K562 (cell line): Measurements from ENCODE around the gene AIDA. TPM values are rescaled to one million over a fixed set of nuclear protein-coding genes. Genes with fewer than 3 reads are reported as not detected.

Experiments
- CBFA2T2 ChIP-seq: fragments of 450-650 bp; conservative IDR thresholded peaks from 2 replicates; pipeline ENCODE4 v1.6.1; 2017; ENCODE audit warnings: mild to moderate bottlenecking
- KAT2B ChIP-seq: IDR thresholded peaks from one replicate; pipeline ENCODE4 v1.6.1; 2012; ENCODE audit warnings: low read depth, mild to moderate bottlenecking, control low read depth, inconsistent platforms, low read length, moderate library complexity
- KDM4B ChIP-seq, 2 experiments: fragments of 450-650 bp in 1 of 2; sonication (generic) in 1 of 2; IDR thresholded peaks; 2 replicates each; pipeline ENCODE4 v1.6.1; 2016 to 2017; ENCODE audit warnings: borderline replicate concordance in 2 of 2, antibody characterized with exemption in 1 of 2, low read depth in 1 of 2, mild to moderate bottlenecking in 1 of 2
- MTA3 ChIP-seq: fragments of 450-650 bp; formaldehyde crosslinking; IDR thresholded peaks from 2 replicates; pipeline ENCODE4 v1.6.1; 2017; ENCODE audit warnings: mild to moderate bottlenecking, borderline replicate concordance
- NEUROD1 ChIP-seq: fragments of 150-350 bp; IDR thresholded peaks from 2 replicates; pipeline ENCODE4 v1.6.1; 2014; ENCODE audit warnings: borderline replicate concordance, low read length, low read depth; ENCODE audit not compliant: partially characterized antibody
- NR3C1 ChIP-seq: sonication (generic); formaldehyde crosslinking; IDR thresholded peaks from 2 replicates; pipeline ENCODE4 v1.8.1; 2022; ENCODE audit warnings: missing genetic modification reagents
- PPARD ChIP-seq: fragments of 250-450 bp; sonication (Bioruptor Pico); IDR thresholded peaks from 2 replicates; pipeline ENCODE4 v1.8.0; 2022; ENCODE audit warnings: inconsistent platforms, mild to moderate bottlenecking, moderate library complexity
- PRMT5 ChIP-seq: sonication (generic); formaldehyde crosslinking; IDR thresholded peaks from 2 replicates; pipeline ENCODE4 v1.5.0; 2020; ENCODE audit warnings: missing genetic modification reagents
- TAF9B ChIP-seq: fragments of 450-650 bp; IDR thresholded peaks from 2 replicates; pipeline ENCODE4 v1.6.1; 2018; ENCODE audit warnings: mild to moderate bottlenecking; ENCODE audit not compliant: partially characterized antibody
- TARDBP ChIP-seq: fragments of 450-650 bp; IDR thresholded peaks from 2 replicates; pipeline ENCODE4 v1.6.1; 2016
- TSC22D4 ChIP-seq: fragments of 450-650 bp; IDR thresholded peaks from 2 replicates; pipeline ENCODE4 v1.6.1; 2016; ENCODE audit warnings: missing genetic modification characterization, missing biosample characterization, control low read depth
- ZNF197 ChIP-seq: fragments of 200-800 bp; sonication (Bioruptor generic); IDR thresholded peaks from 2 replicates; pipeline ENCODE4 v1.6.1; 2016; ENCODE audit warnings: low read depth, missing genetic modification characterization, missing compliant biosample characterization
- ZNF274 ChIP-seq: IDR thresholded peaks from 2 replicates; pipeline ENCODE4 v1.6.1; 2011; ENCODE audit warnings: low read depth, mild to moderate bottlenecking, low read length, moderate library complexity, borderline replicate concordance
- ZNF583 ChIP-seq: fragments of 250-450 bp; sonication (Bioruptor Pico); IDR thresholded peaks from 2 replicates; pipeline ENCODE4 v1.4.0; 2020
- polyA plus RNA-seq, 8 experiments: library from polyadenylated mRNA; depleted of rRNA in 4 of 8; stranded (reverse) in 5 of 8; unstranded in 3 of 8; fragments of >200 nt; fragmentation: Nextera tagmentation in 2 of 8; fragmentation: Illumina TruSeq in 1 of 8; extraction: Ambion mirVana in 2 of 8; extraction: Trizol in 1 of 8; gene quantifications; 2 replicates each; pipeline versions ENCODE4 v1.2.1 to v1.2.3, GENCODE V29; 2011 to 2014; ENCODE audit warnings: inconsistent platforms in 1 of 8, missing spikeins in 1 of 8
- total RNA-seq, 7 experiments: library from RNA; depleted of rRNA in 6 of 7; stranded (reverse); fragments of >200 nt in 6 of 7; fragmentation: Illumina TruSeq in 2 of 7; extraction: Trizol in 2 of 7; gene quantifications; 2 replicates each; pipeline versions ENCODE4 v1.2.1 to v1.2.3, GENCODE V29; 2011 to 2021; ENCODE audit warnings: low replicate concordance in 1 of 7
- TF ChIP-seq, protein P1 (sequence below): fragments of 450-650 bp; IDR thresholded peaks from 2 replicates; pipeline ENCODE4 v1.6.1; 2016; ENCODE audit warnings: low read depth, mild to moderate bottlenecking, moderate library complexity
- TF ChIP-seq, protein P2 (sequence below): fragments of 450-650 bp; formaldehyde crosslinking; IDR thresholded peaks from 2 replicates; pipeline ENCODE4 v1.4.0; 2020; ENCODE audit warnings: mild to moderate bottlenecking
- TF ChIP-seq, protein P3 (sequence below): fragments of 450-650 bp; IDR thresholded peaks from 2 replicates; pipeline ENCODE4 v1.6.1; 2018; ENCODE audit warnings: mild to moderate bottlenecking, low read depth; ENCODE audit not compliant: partially characterized antibody
- TF ChIP-seq, protein P4 (sequence below): fragments of 250-450 bp; sonication (Bioruptor Pico); IDR thresholded peaks from 2 replicates; pipeline ENCODE4 v1.4.0; 2020; ENCODE audit warnings: mild to moderate bottlenecking, moderate library complexity

Gene AIDA
- total and polyA plus RNA-seq, 9 of the 15 experiments (the other 6 are each of a cell fraction or from before 2014, with no cell fraction given): 18.2 to 77.9 (median 24.9) TPM

DNA sequence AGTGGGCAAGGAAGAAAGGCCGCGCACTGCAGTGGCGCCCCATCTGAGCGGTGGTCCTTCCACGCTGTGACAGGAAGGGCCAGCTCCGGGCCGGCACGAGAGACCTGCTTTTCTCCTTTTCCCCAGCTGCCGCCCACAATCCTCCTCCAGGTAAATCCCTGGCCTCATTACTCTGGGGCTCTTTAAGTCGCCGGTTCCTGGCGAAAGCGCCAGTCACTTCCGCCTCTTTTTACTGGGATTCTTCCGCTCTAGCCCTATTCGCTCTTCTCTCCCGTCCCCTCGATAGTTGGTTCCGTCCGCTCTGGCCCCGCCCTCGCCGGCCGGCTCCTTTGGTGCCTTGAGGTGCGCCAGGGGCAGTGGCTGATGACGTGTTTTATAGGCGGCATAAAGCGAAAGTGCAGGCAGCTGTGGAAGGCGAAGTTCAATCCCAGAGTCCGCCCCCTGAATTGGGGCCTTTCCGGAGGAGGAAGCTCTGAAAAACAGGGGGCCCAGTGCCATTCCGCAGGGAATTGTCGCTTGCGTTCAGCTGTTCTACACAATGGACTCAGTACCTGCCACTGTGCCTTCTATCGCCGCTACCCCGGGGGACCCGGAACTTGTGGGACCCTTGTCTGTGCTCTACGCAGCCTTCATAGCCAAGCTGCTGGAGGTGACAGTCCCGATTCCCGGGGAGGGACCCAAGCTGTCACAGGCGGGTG lies 68.2 kb downstream of the AIDA start (continued):
- TF ChIP-seq, protein P1, sequence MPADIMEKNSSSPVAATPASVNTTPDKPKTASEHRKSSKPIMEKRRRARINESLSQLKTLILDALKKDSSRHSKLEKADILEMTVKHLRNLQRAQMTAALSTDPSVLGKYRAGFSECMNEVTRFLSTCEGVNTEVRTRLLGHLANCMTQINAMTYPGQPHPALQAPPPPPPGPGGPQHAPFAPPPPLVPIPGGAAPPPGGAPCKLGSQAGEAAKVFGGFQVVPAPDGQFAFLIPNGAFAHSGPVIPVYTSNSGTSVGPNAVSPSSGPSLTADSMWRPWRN: no peak
- TF ChIP-seq PRMT5 (no peak), TAF9B (peak; percentile 86), TARDBP (no peak), NR3C1 (CRISPR knock-in tag) (no peak), NEUROD1 (peak; percentile 58), CBFA2T2 (no peak), KDM4B (IDR thresholded peaks at IDR 0.05; ENCODE audit: borderline replicate concordance in 2 of 2, low read depth in 1 of 2) (0 out of 4 replicates have a peak, but pooled peaks of 1 of the 2 experiments have one; percentile 74), ZNF583 (no peak), MTA3 (peak; percentile 81; the same call in 1 of the 2 replicates), PPARD (CRISPR knock-in tag) (no peak), ZNF197 (CRISPR knock-in tag) (no peak), TSC22D4 (tag) (no peak), KAT2B (no peak), ZNF274 (no peak)
- TF ChIP-seq, protein P2, sequence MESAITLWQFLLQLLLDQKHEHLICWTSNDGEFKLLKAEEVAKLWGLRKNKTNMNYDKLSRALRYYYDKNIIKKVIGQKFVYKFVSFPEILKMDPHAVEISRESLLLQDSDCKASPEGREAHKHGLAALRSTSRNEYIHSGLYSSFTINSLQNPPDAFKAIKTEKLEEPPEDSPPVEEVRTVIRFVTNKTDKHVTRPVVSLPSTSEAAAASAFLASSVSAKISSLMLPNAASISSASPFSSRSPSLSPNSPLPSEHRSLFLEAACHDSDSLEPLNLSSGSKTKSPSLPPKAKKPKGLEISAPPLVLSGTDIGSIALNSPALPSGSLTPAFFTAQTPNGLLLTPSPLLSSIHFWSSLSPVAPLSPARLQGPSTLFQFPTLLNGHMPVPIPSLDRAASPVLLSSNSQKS (CRISPR knock-in tag): no peak
- TF ChIP-seq, protein P3, sequence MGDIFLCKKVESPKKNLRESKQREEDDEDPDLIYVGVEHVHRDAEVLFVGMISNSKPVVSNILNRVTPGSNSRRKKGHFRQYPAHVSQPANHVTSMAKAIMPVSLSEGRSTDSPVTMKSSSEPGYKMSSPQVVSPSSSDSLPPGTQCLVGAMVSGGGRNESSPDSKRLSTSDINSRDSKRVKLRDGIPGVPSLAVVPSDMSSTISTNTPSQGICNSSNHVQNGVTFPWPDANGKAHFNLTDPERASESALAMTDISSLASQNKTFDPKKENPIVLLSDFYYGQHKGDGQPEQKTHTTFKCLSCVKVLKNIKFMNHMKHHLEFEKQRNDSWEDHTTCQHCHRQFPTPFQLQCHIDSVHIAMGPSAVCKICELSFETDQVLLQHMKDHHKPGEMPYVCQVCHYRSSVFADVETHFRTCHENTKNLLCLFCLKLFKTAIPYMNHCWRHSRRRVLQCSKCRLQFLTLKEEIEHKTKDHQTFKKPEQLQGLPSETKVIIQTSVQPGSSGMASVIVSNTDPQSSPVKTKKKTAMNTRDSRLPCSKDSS: no peak
- TF ChIP-seq, protein P4, sequence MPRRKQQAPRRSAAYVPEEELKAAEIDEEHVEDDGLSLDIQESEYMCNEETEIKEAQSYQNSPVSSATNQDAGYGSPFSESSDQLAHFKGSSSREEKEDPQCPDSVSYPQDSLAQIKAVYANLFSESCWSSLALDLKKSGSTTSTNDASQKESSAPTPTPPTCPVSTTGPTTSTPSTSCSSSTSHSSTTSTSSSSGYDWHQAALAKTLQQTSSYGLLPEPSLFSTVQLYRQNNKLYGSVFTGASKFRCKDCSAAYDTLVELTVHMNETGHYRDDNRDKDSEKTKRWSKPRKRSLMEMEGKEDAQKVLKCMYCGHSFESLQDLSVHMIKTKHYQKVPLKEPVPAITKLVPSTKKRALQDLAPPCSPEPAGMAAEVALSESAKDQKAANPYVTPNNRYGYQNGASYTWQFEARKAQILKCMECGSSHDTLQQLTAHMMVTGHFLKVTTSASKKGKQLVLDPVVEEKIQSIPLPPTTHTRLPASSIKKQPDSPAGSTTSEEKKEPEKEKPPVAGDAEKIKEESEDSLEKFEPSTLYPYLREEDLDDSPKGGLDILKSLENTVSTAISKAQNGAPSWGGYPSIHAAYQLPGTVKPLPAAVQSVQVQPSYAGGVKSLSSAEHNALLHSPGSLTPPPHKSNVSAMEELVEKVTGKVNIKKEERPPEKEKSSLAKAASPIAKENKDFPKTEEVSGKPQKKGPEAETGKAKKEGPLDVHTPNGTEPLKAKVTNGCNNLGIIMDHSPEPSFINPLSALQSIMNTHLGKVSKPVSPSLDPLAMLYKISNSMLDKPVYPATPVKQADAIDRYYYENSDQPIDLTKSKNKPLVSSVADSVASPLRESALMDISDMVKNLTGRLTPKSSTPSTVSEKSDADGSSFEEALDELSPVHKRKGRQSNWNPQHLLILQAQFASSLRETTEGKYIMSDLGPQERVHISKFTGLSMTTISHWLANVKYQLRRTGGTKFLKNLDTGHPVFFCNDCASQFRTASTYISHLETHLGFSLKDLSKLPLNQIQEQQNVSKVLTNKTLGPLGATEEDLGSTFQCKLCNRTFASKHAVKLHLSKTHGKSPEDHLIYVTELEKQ (CRISPR knock-in tag): no peak
